GM13976 (cell line): ENCODE measurements around the gene NAP1L1.

Experiments
- DNase-seq: peaks from one replicate; pipeline ENCODE4 v3.0.0; 2012; ENCODE audit warnings: low spot score
- CTCF ChIP-seq: IDR thresholded peaks from 2 replicates; pipeline ENCODE4 v1.5.1; 2012; ENCODE audit warnings: borderline replicate concordance, mild to moderate bottlenecking; ENCODE audit not compliant: insufficient read depth; ENCODE audit errors: extremely low read depth, missing control alignments, control extremely low read depth
- in situ Hi-C: fragments of 300-500 bp; cut with MboI; formaldehyde crosslinking; loops from one replicate; pipeline ENCODE4 v1.12.0; 2022; ENCODE audit warnings: low sequenced_read_pairs, mixed read lengths, inconsistent platforms; ENCODE audit not compliant: unreplicated experiment

The NAP1L1 gene

GRCh38 chr12:76117067-76117691 lies 32.7 kb upstream of the NAP1L1 start:
- in situ Hi-C loops, result no loop called here
- TF ChIP-seq CTCF, result no peak

GRCh38 chr12:76113800-76114757 lies 29.6 kb upstream of the NAP1L1 start:
- DNase-seq, result no peak
- in situ Hi-C loops, result no loop called here
- TF ChIP-seq CTCF, result no peak

More at GRCh38 chr12:76117067-76117691, 32.7 kb upstream of the NAP1L1 start:
- no peak for DNase-seq

- TF ChIP-seq CTCF, result no peak
- in situ Hi-C loops, result no loop called here
- no peak for DNase-seq
Observed at GRCh38 chr12:76111209-76111749, 26.8 kb upstream of the NAP1L1 start.

- no peak for TF ChIP-seq CTCF
- in situ Hi-C loops, result no loop called here
- DNase-seq, result no peak
Observed at GRCh38 chr12:76109879-76110278, 25.4 kb upstream of the NAP1L1 start.

GRCh38 chr12:76108356-76108755 lies 23.9 kb upstream of the NAP1L1 start:
- no peak for DNase-seq
- in situ Hi-C loops, result no loop called here
- TF ChIP-seq CTCF, result no peak

GRCh38 chr12:76106631-76107030 lies 22.1 kb upstream of the NAP1L1 start:
- no peak for TF ChIP-seq CTCF
- in situ Hi-C loops, result no loop called here
- DNase-seq, result no peak
